K562 (cell line): Measurements from ENCODE around the gene ACAA2. TPM values are rescaled to one million over a fixed set of nuclear protein-coding genes. Genes with fewer than 3 reads are reported as not detected.

Experiments used
- ATAC-seq: fragments of 200-7000 bp; cut with Tn5 transposase; 3 replicates; pipeline ENCODE4 v1.9.1; 2020; ENCODE audit warnings: moderate library complexity
- BruUV-seq: library from RNA; stranded (reverse); fragments of 400-500 nt; replicated peaks from 2 replicates; lab custom pipeline; 2021; lab: Mats Ljungman, UMichigan
- CTCF ChIA-PET: fragments of 300-600 bp; formaldehyde crosslinking; extraction: SDS; loops from one replicate; lab custom pipeline; 2021; ENCODE audit warnings: low intra/inter-chr PET ratio; lab: Yijun Ruan, JAX
- POLR2A ChIA-PET: fragments of 300-600, 350-650 bp; sonication (Branson Sonifier 250); formaldehyde crosslinking; extraction: SDS; loops from one replicate; lab custom pipeline; 2021; ENCODE audit warnings: antibody characterized with exemption, inconsistent platforms; lab: Yijun Ruan, JAX
- DNase-seq, 4 experiments: peaks; one replicate each; pipeline versions ENCODE4 v3.0.0 to v3.0.0-alpha.2; 2011 to 2018; ENCODE audit warnings: low spot score in 3 of 4, mixed read lengths in 3 of 4; ENCODE audit errors: extremely low read depth in 1 of 4
- FAIRE-seq: peaks from 2 replicates; lab custom pipeline; 2011; peaks lifted over from hg19 to GRCh38; lab: Jason Lieb, UNC
- H2AFZ ChIP-seq: 2 replicates; pipeline ENCODE4 v1.6.0; 2011; ENCODE audit warnings: low read depth, low read length, control low read depth, inconsistent platforms
- H3K27ac ChIP-seq: fragments of 200-600 bp; 3 replicates; pipeline ENCODE4 v1.8.0; 2011; ENCODE audit warnings: low read depth, mild to moderate bottlenecking, control low read depth, inconsistent platforms, low read length, moderate library complexity, mixed read lengths; ENCODE audit errors: extremely low read depth
- H3K27me3 ChIP-seq, 2 experiments: fragments of 300-600 bp in 1 of 2; 2 replicates in 1 of 2; 3 replicates in 1 of 2; pipeline versions ENCODE4 v1.6.0 to v1.8.0; 2011; ENCODE audit warnings: inconsistent platforms in 2 of 2, low read length in 2 of 2, mild to moderate bottlenecking in 1 of 2, mixed read lengths in 1 of 2, moderate library complexity in 1 of 2; ENCODE audit not compliant: control insufficient read depth in 2 of 2, insufficient read depth in 2 of 2
- H3K36me3 ChIP-seq: fragments of 300-600 bp; 3 replicates; pipeline ENCODE4 v1.8.0; 2011; ENCODE audit warnings: mild to moderate bottlenecking, low read length, inconsistent platforms; ENCODE audit not compliant: control insufficient read depth, insufficient read depth
- H3K4me1 ChIP-seq, 2 experiments: fragments of 200-600 bp in 1 of 2; replicated peaks in 1 of 2; 2 replicates in 1 of 2; 3 replicates in 1 of 2; pipeline versions ENCODE4 v1.5.1 to v1.8.0; 2011; ENCODE audit warnings: inconsistent platforms in 2 of 2, low read length in 2 of 2, mild to moderate bottlenecking in 1 of 2, mixed read lengths in 1 of 2, moderate library complexity in 1 of 2; ENCODE audit not compliant: control insufficient read depth in 2 of 2, insufficient read depth in 2 of 2
- H3K4me2 ChIP-seq: 2 replicates; pipeline ENCODE4 v1.6.1; 2011; ENCODE audit warnings: low read length, control low read depth, inconsistent platforms, mixed read lengths; ENCODE audit not compliant: insufficient read depth
- H3K4me3 ChIP-seq: fragments of 200-600 bp; sonication (generic), shearing (Covaris generic); 2 replicates; pipeline ENCODE4 v1.5.1; 2016; ENCODE audit warnings: control low read depth, inconsistent platforms
- H3K79me2 ChIP-seq: fragments of 200-600 bp; 3 replicates; pipeline ENCODE4 v1.8.0; 2011; ENCODE audit warnings: low read length, inconsistent platforms; ENCODE audit not compliant: control insufficient read depth, insufficient read depth
- H3K9ac ChIP-seq, 2 experiments: 2 replicates each; pipeline versions ENCODE4 v1.6.0 to v1.6.1; 2011; ENCODE audit warnings: low read depth in 2 of 2, low read length in 2 of 2, control low read depth in 1 of 2, inconsistent platforms in 1 of 2, mild to moderate bottlenecking in 1 of 2, mixed read lengths in 1 of 2; ENCODE audit not compliant: insufficient read depth in 1 of 2
- H3K9me1 ChIP-seq: one replicate; pipeline ENCODE4 v1.6.0; 2011; ENCODE audit warnings: inconsistent platforms, mild to moderate bottlenecking, low read length, moderate library complexity; ENCODE audit not compliant: control insufficient read depth, insufficient read depth
- H3K9me3 ChIP-seq: replicated peaks from 2 replicates; pipeline ENCODE4 v1.5.1; 2011; ENCODE audit warnings: low read depth, low read length, inconsistent platforms; ENCODE audit not compliant: control insufficient read depth, insufficient read depth
- H4K20me1 ChIP-seq: replicated peaks from 2 replicates; pipeline ENCODE4 v1.6.1; 2011; ENCODE audit warnings: low read length, inconsistent platforms, mixed read lengths; ENCODE audit not compliant: control insufficient read depth, insufficient read depth
- BMI1 ChIP-seq: fragments of 150-350 bp; IDR thresholded peaks from 2 replicates; pipeline ENCODE4 v1.6.1; 2014; ENCODE audit warnings: low read length
- CBX2 ChIP-seq: fragments of 200-600 bp; sonication (generic); IDR thresholded peaks from one replicate; pipeline ENCODE4 v1.6.1; 2012; ENCODE audit warnings: mild to moderate bottlenecking, low read length, inconsistent platforms; ENCODE audit not compliant: insufficient read depth, poor library complexity, severe bottlenecking
- CHD2 ChIP-seq: IDR thresholded peaks from 2 replicates; pipeline ENCODE4 v1.6.1; 2011; ENCODE audit warnings: low read depth, low read length
- HDAC2 ChIP-seq: fragments of 450-650 bp; IDR thresholded peaks from 2 replicates; pipeline ENCODE4 v1.6.1; 2016; ENCODE audit warnings: mild to moderate bottlenecking
- RB1 ChIP-seq: fragments of 450-650 bp; IDR thresholded peaks from 2 replicates; pipeline ENCODE4 v1.6.1; 2017; ENCODE audit warnings: low read depth, mild to moderate bottlenecking
- ZNF717 ChIP-seq: fragments of 250-450 bp; sonication (Bioruptor Pico); IDR thresholded peaks from 2 replicates; pipeline ENCODE4 v1.5.0; 2021
- WGBS: fragments of 100-300 bp; shearing (Covaris generic); methylation state at CpG from one replicate; pipeline ENCODE4 v1.1.6; 2016; ENCODE audit warnings: low coverage, mixed read lengths; ENCODE audit not compliant: insufficient coverage; ENCODE audit errors: missing lambda C conversion rate; 5-methylcytosine and 5-hydroxymethylcytosine counted together
- in situ Hi-C: fragments of 300-500 bp; cut with MboI; formaldehyde crosslinking; loops from 4 replicates; pipeline ENCODE4 v1.15.0; 2018; ENCODE audit warnings: inconsistent platforms, mixed read lengths
- intact Hi-C: fragments of 100-400 bp; cut with micrococcal nuclease; formaldehyde crosslinking; loops from 2 replicates; pipeline ENCODE4 v1.14.2; 2022
- polyA plus RNA-seq, 8 experiments: library from polyadenylated mRNA; depleted of rRNA in 4 of 8; stranded (reverse) in 5 of 8; unstranded in 3 of 8; fragments of >200 nt; fragmentation: Nextera tagmentation in 2 of 8; fragmentation: Illumina TruSeq in 1 of 8; extraction: Ambion mirVana in 2 of 8; extraction: Trizol in 1 of 8; gene quantifications; 2 replicates each; pipeline versions ENCODE4 v1.2.1 to v1.2.3, GENCODE V29; 2011 to 2014; ENCODE audit warnings: inconsistent platforms in 1 of 8, missing spikeins in 1 of 8
- total RNA-seq, 7 experiments: library from RNA; depleted of rRNA in 6 of 7; stranded (reverse); fragments of >200 nt in 6 of 7; fragmentation: Illumina TruSeq in 2 of 7; extraction: Trizol in 2 of 7; gene quantifications; 2 replicates each; pipeline versions ENCODE4 v1.2.1 to v1.2.3, GENCODE V29; 2011 to 2021; ENCODE audit warnings: low replicate concordance in 1 of 7
- TF ChIP-seq, protein P1 (sequence below): IDR thresholded peaks from 2 replicates; pipeline ENCODE4 v1.6.1; 2012; ENCODE audit warnings: low read depth, low read length, improper control_type of control experiment, borderline replicate concordance

Gene ACAA2
- total and polyA plus RNA-seq, 9 of the 15 experiments (the other 6 are each of a cell fraction or from before 2014, with no cell fraction given): 13.2 to 31.5 (median 21.7) TPM

GRCh38 chr18:49742316-49743116 is 70.8 kb downstream of the ACAA2 start (continued):
- TF ChIP-seq, protein P1, sequence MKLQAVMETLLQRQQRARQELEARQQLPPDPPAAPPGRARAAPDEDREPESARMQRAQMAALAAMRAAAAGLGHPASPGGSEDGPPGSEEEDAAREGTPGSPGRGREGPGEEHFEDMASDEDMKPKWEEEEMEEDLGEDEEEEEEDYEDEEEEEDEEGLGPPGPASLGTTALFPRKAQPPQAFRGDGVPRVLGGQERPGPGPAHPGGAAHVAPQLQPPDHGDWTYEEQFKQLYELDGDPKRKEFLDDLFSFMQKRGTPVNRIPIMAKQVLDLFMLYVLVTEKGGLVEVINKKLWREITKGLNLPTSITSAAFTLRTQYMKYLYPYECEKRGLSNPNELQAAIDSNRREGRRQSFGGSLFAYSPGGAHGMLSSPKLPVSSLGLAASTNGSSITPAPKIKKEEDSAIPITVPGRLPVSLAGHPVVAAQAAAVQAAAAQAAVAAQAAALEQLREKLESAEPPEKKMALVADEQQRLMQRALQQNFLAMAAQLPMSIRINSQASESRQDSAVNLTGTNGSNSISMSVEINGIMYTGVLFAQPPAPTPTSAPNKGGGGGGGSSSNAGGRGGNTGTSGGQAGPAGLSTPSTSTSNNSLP: no peak
- TF ChIP-seq ZNF717 (CRISPR knock-in tag): no peak
- TF ChIP-seq CHD2: no peak
- no peak for TF ChIP-seq BMI1
- no peak for TF ChIP-seq HDAC2

GRCh38 chr18:49739275-49739674 is 74.1 kb downstream of the ACAA2 start:
- H2AFZ ChIP-seq: no peak overlapping the region
- H3K27me3 ChIP-seq: peaks cover 0 to 3% of the 10 kb centered on the region in 2 experiments; a peak in 3 of 5 replicates
- no peaks in the 10 kb centered on the region; a peak in 1 of 5 replicates for H3K4me1 ChIP-seq
- no peaks in the 10 kb centered on the region for H3K79me2 ChIP-seq
- H3K36me3 ChIP-seq: no peaks in the 10 kb centered on the region
- H3K9me3 ChIP-seq: no peaks in the 10 kb centered on the region
- no peaks in the 10 kb centered on the region for H3K9me1 ChIP-seq
- CTCF ChIA-PET: no interaction called here
- H3K9ac ChIP-seq: no peak overlapping the region
- H3K4me2 ChIP-seq: no peak overlapping the region
- no peak for ATAC-seq
- no peak for DNase-seq
- no peak overlapping the region for H3K27ac ChIP-seq
- 0% methylated on average over 3 of the region's 4 CpGs for WGBS
- in situ Hi-C loops: no loop called here
- H3K4me3 ChIP-seq: no peak overlapping the region
- peak; percentile 15 for TF ChIP-seq CBX2
- no peak for TF ChIP-seq RB1
- TF ChIP-seq, all 486 proteins: peak for 1
- FAIRE-seq: no peak
- POLR2A ChIA-PET: no interaction called here
- no peaks in the 10 kb centered on the region for H4K20me1 ChIP-seq
- intact Hi-C loops: loop anchor here (10.0 kb wide), 1 partner anchor 116 kb away; no protein-coding TSS in a partner anchor
- no TSS peak for BruUV-seq
